Activated effector memory CD4-positive, alpha-beta T cell treated with anti-CD3 and anti-CD28 coated beads, Interleukin-2, amount 50 U/mL, for 16 hours (primary cell): ENCODE measurements around the gene PARVB.

ENCODE experiments used
- DNase-seq: peaks from one replicate; pipeline ENCODE4 v3.0.0-alpha.2; 2020

The PARVB gene

DNA sequence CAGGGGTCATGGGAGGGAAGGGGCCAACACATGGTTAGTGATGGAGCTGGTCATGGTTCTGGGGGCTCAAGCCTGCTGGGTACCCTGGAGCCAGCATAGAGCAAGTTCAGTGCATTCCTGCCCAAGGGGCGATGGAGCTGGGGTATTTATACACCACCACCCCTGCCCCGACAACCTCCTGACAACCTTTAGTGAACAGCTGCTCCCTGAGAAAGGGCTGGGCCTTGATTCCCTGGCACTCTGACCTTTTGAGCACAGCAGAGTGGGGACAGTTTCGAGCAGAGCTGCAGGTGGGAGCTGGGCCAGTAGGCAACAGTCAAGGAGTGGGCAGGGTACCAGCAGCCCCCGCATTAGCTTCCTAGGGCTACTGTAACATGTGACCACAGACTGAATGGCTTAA is 162.6 kb downstream of the PARVB start:
- peak; percentile 42 for DNase-seq

DNA sequence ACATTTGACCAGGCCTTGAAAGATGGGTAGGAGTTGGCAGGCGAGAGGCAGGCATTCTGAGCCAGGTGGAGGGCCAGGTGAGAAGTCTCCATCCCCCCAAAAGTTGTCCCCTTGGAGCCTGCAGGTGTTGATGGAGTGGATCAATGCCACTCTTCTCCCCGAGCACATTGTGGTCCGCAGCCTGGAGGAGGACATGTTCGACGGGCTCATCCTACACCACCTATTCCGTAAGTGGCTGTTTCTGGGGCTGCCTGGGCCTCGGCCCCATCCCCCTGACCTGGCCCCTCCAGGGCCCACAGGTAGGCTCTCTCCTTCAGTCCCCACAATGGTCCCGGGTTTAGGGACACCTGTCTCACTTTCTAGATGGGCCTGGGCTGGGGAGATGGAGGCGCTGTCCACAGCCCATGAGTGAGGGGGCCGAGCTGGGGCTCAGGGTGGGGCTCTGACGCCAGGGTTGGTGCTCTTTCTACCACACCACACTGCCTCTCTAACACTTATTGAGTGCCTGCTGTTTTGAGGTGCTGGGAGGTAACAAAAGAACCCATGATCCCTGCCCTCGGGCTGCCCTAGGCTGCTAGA is 163.6 kb downstream of the PARVB start:
- DNase-seq = peak; percentile 41

DNA sequence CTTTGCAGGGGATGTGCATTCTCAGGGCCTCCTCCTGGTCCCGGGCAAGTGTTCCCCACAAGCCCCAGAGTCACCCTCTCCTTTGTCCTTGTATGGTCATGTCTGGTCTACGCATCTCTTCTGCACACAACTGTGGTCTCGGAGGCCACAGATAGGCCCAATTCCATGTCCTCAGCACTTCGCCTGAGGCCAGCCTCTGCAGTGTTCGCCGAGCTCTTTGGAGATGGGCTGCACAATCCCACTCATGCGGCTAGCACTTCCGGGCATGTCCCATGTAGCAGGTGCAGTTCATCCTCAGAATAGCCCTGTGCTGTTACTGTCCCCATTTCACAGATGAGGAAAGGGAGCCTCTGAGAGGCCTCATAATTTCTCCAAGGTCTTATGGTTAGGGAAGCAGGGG is 164.2 kb downstream of the PARVB start:
- DNase-seq = peak; percentile 59

DNA sequence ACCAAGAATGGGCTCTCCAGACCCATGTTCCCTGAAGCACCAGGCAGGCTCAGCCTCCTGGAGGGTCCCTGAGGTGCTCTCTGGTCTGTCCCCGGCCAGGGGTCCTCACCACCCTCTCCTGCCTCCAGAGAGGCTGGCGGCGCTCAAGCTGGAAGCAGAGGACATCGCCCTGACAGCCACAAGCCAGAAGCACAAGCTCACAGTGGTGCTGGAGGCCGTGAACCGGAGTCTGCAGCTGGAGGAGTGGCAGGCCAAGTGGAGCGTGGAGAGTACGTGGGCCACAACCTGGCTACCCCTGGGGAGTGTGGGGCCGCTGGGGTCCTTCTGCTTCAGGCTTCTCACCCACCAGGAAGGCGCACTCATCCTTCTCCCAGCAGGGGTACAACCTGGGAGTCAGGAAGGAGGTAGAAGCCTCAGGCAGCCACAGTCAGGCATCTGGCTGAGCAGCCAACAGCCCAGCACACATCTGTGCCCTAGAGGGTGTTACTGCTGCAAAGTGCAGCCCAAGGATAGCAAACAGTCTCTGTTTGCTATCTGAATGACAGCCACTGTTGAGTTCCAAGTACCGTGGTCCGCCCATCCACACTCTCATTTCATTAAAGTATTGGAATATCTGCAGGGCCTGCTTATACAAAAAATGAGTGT is 165.0 kb downstream of the PARVB start:
- peak; percentile 55 for DNase-seq

DNA sequence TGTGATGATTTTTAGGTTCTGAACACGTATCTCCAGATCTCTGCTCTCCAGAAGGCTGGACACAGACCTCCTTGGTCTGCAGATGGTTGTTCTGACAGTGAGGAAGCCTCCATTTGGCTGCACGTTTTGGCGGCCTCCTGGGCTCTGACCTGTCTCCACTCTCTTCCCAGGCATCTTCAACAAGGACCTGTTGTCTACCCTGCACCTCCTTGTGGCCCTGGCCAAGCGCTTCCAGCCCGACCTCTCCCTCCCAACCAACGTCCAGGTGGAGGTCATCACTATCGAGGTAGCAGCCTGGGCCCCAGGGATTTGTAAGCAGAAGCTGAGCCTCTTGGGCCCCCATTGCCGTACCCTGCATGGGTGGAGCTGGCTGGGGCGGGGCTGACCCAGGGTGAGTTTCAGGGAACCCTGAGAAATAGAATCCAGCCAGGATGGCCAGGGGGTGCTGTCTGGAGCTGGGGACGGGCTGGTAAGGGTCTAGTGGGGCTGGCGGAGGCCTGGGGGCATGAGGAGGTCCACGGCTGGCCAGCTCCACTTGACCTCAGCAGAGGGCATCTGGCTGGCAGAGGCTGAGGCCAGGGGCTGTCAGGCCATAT is 166.4 kb downstream of the PARVB start:
- DNase-seq = no peak

DNA sequence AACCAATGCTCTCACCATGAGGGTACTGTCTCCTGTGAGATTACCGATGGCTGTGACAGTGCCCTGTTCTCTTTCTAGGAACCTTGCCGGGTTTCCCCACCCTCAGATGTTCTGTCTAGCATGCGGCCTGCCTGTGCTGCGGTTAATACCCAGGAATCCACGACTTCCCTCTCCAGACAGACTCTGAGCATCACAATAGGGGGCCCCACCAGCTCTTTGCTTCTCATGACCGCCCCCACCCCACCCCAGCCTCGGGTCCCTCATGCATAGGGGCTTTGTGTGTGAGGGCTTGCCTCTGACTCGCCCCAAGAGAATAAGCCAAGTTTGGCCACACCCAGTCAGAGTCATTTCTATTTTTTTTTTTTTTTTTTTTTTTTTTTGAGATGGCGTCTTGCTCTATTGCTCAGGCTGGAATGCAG is 166.9 kb downstream of the PARVB start:
- DNase-seq = peak; percentile 71

DNA sequence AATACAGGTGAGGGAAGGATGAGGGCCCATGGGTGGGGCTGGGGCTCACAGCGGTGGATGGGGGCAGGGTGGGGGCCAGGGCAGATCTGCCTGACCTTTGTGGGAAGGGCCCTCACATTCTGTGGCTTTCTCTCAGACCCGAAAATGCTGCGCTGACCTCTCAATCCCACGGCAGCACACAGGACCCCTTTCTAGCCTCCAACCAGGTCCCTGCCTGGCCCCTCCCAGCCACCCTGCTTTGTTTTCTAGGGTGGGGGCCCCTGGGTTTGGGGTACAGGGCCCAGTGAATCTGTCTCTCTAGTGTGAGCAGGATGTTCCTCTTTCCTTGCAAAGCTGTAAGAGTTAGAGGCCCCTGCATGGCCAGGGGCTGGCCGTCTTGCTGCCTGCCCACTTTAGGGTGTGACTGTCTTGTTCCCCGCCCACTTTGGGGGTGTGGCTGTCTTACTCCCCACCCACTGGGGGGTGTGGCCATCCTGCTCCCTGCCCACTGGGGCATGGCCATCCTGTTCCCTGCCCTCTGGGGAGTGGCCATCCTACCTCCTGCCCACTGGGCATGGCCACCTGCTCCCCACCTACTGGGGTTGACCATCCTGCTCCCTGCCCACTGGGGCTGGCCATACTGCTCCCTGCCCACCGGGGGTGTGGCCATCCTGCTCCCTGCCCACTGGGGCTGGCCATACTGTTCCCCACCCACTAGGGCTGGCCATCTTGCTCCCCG is 168.2 kb downstream of the PARVB start:
- DNase-seq = peak; percentile 73

DNA sequence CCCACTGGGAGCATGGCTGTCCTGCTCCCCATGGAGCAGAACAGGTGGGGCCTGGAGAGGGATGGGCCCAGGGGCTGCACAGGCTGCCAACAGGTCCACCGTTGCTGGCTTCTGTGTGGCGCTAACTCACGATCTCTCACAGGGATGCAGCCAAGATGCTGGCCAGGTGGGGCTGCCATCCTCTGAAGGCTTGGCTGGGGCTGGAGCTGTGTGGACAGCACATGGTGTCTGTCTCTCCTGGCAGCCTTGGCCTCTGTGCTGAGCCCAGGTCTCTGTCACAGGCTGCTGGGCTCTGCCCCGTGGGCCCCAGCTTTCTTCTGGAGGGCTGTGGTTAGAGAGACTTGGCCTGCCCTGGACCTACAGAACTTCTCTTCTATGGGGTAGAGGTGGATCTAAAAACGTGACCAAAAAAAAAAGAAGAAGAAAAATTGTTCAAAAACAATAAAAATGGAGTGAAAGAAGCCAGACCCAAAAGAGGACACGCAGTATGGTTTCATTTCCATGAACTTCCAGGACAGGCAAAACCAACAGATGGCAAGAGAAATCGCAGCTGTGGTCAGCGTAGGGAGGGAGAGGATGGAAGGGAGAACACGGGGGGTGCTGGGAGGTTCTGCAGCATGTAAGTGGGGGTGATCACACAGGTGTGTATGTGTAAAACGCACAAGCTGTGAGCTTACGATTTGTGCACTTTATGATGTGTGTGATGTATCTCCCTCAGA is 168.9 kb downstream of the PARVB start:
- peak; percentile 45 for DNase-seq

DNA sequence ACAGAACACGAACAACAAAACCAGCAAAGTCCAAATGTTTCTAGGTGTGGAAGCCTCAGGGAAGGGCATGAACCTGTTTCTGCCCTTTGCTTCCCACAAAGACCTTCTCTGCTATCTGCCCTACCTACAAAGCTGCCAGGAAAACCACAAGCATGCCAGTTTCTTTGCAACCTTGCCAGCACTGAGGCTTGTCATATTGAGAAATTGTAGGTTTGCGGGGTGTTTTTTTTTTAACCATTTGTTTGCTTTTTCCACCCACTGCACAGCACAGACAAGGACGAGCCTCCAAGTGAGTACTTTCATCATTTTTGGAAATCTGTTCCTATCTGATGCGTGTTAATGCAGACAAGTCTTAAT is 169.4 kb downstream of the PARVB start:
- DNase-seq = peak; percentile 62

DNA sequence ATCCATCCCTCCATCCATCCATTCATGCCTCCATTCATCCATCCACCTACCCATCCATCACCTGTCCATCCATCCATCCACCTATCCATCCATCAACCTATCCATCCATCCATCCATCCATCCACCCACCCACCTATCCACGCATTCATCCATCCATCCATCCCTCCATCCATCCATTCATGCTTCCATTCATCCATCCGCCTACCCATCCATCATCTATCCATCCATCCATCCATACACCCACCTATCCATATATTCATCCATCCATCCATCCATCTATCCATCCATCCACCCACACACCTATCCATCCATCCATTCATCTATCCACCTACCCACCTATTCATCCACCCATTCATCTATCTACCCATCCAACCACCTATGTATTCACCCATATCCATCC is 170.5 kb downstream of the PARVB start:
- no peak for DNase-seq

DNA sequence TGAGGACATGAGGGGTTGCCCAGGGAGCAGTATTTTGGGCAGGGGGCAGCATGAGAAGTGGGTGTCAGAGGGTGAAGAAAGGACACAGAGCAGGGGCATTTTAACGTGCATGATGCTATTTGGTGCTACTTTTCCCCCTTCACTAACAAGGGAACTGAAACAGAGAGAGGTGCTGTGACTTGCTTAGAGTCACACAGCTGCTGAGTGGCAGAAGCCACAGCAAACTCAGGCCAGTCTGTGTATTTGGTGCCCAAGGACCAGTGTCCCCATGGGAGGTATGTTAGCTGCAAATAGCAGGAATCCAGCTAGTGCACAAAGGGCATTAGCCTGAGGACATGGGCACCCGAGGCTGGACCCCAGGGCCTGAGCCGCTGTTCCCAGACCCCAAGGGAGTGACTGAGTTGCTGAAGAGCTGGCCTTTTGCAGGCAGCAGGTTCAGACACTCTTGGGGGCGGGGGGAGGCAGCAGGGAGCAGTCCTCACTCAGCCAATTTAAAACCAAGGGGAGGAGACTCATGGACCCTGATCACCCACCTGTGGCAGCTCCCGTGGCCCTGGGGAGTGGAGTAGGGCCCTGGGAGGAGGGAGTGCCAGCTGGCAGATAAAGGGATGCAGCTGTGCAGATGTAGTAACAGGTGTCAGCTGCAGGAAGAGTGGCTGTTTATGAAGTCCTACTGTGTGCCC is 171.2 kb downstream of the PARVB start:
- no peak for DNase-seq

DNA sequence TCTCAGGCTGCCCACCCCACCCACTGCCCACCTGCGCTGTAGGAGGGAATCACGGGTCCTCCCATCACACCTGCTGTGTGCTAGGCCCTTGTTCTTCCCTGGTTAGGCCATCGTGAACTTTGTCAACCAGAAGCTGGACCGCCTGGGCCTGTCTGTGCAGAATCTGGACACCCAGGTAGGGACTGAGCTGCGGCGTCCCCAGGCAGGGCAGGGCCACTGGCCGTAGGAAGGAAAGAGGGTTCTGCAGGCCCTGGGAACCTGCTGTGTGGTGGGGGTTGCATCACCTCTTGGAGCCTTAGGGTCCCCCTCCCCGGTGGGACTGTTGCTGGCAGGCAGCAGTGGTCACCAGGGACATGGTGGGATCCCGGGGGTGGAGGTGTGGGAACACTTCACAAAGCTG is 172.1 kb downstream of the PARVB start:
- no peak for DNase-seq

DNA sequence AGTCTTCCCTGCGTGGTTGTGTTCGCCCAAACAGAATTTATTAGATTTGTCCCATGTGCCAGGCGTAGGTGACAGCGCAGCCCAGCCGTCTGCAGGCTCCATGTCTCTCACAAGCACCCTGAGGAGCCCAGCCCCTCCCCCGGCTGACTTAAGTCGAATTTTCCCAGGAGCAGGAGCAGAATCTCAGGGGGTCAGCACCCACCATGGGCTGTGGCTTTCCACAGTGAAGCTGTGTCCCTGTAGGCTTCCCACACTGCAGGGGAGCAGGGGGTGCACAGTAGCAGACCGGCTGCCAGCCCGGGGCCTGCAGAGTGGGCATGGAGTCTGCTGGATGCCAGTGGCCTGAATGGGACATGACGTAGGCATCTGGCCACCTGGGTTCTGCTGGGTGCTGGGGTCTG is 172.6 kb downstream of the PARVB start:
- DNase-seq = no peak

DNA sequence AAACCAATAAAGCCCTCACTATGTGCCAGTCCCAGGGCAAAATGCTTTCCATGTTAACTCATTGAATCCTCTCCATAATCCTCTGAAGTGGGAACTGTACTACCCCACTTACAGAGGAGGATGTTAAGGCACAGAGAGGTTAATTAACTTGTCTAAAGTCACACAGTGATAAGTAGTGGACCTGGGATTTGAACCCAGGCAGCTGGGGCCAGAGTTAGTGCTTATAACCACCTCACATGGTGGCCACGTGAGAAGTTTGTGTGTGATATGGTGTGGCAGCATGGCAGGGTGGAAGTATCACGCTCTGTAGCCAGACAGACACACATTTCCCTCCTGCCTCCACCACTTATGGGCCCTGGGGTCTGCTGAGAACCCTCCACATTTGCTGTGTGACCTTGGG is 173.2 kb downstream of the PARVB start:
- DNase-seq = no peak

DNA sequence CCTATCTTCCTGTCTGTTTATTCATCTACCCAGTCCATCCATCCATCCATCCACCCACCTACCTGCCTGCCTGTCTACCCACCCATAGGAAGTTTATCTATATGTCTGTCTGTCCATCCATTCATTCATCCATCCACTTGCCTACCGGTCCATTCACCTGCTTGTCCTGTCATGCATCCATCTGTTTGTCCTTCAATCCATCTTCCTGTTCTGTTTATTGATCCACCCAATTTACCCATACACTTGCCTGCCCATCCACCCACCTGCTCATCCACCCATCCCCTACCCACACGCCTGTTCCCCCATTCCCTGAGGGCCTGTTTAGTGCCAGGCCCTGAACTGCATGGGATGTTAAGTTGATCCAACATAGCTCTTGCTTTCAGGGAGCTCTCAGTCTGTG is 175.1 kb downstream of the PARVB start:
- DNase-seq = no peak

DNA sequence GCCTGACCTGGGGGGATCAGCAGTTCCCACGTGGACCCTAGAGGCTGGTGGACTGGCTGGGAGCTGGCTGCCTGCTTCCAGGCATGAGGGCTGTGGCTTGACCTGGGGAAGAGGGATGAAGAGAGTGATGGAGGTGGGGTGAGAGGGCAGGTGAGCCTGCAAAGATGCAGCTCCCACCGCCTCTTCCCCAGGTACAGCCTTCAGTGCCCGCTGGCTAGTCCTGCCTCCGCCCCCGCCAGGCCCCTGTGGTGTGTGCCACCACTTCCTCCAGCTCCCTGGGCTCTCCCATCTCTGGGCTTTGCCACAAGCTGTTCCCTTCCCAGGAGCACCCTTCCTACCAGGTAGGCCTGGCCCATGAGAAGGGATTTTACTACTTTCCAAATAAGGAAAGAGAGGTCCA is 175.8 kb downstream of the PARVB start:
- DNase-seq = peak; percentile 28

DNA sequence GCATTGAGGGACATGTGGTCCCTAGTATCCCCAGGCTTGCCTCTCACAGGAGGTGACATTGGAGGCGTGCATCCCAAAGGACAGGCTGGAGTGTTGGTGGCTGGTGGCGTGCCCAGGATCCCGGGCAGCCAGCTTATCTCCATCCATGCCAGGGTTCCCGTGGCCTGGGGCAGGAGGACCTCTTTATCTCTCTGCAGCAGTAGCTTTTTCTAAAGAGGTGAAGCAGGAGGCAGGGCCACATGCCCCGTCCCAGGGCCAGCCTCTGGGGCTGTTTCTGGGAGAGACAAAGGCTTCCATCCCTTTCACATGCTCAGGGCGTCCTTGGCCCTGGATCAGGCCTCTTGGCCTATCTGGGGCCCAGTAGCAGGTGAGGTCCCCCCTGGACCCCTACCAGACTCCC is 176.3 kb downstream of the PARVB start:
- peak; percentile 46 for DNase-seq

DNA sequence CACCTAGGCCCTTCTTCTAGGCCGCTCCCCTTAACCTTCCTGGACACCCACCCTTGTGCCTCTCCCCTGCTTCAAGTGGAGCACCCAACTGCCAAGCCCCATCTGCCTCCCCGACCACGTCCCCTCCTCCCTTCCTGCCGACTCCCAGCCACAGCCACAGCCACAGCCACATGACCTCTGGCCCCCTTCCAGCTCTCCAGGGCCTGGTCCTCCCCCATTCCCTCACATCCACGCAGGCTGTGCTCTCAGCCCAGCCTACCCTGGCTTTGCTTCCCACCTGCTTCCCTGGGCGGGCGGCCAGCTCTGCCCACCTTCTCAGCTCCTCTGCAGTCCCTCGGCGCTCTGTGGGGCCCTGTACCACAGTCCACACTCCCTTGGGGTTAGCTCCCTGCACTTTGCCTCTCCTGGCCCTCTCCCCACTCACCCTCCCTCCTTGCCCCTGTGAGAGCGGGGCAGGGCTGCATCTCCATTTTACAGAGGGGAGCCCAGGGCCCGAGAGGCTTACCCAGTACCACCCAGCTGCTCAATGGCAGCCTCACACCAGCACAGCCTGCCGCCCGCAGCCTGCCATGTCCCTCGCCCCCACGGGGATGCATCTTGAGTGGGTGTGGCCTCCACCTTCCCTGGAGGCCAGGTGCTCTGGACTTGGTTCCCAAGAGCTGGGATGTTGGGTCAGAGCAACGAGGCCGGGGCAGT is 176.9 kb downstream of the PARVB start:
- DNase-seq = peak; percentile 48

DNA sequence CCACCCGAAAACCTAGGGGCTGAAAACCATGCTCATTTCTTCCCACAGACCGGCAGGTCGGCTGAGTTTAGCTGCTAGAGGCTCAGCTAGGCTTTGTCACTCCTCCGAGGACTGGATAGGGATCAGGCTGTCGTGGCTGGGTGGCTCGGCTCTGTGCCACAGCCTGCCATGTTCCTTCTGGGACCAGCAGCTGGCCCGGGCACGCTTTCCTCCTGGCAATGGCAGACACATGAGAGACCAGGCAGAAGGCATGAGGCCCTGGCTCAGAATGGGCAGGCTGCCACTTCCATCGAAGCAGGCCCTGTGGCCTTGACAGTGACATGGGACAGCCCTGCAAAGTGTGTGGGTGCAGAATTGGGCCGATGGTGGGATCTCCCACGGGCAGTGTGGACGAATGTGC is 177.6 kb downstream of the PARVB start:
- DNase-seq = peak; percentile 58

DNA sequence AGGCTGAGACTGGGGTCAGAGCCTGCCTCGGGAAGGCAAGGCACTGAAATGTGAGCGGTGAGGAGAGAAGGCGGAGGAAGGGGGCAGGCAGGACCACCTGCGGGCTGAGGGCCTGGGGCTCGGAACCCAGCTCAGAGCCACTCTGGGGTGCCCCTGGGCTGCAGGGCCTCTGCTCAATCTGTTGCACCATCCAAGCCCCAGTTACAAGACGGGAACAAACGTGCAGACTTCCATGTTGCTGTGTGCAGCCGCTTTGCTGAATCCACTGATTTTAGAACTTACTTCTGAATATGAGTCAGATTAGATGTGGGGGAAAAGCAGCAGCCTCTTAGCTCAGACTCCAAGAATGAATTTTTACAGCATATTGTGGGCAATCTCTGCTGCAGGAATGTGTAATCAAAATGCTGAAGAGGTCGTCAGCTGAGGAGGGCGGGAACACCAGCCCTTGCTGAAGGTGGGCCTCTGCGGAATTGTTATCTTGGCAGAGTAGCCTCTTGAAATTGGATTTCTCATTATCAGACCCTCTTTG is 178.2 kb downstream of the PARVB start:
- DNase-seq = peak; percentile 39

DNA sequence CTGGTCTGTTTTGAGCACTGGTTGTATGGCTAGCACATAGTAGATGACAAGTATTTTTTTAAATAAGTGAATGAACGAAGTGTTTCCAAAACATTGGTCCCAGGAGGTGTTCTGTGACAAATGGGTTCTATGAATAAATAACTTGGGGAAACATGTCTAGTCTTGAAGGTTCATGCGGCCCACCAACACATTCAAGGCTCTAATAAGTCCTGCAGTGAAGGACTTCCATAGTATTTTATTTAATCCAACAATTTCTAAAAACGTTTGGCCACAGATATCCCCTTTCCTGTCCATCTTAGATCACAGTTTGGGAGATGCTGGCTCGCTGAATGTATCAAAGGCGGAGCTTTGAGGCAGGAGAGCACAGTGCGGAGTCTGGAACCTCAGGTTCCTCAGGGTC is 179.1 kb downstream of the PARVB start:
- no peak for DNase-seq
